Loucy (cell line): ENCODE data around the gene ADCY10.

Experiments
- H2AFZ ChIP-seq: fragments of 200-600 bp; sonication (generic); 2 replicates; pipeline ENCODE4 v1.6.0; 2016; ENCODE audit warnings: antibody characterized with exemption, mild to moderate bottlenecking, low read length, moderate library complexity
- H3F3A ChIP-seq: fragments of 200-600 bp; 2 replicates; pipeline ENCODE4 v1.6.0; 2016; ENCODE audit warnings: antibody characterized with exemption, low read depth, mild to moderate bottlenecking
- H3K27me3 ChIP-seq: fragments of 200-600 bp; sonication (generic); 2 replicates; pipeline ENCODE4 v1.6.1; 2014; ENCODE audit warnings: low read length, mild to moderate bottlenecking; ENCODE audit not compliant: insufficient read depth, poor library complexity, severe bottlenecking
- H3K36me3 ChIP-seq: fragments of 200-600 bp; sonication (generic); 2 replicates; pipeline ENCODE4 v1.6.1; 2016; ENCODE audit warnings: low read length; ENCODE audit not compliant: insufficient read depth
- H3K4me1 ChIP-seq: fragments of 200-600 bp; sonication (generic); 2 replicates; pipeline ENCODE4 v1.5.1; 2014; ENCODE audit warnings: low read length, mild to moderate bottlenecking; ENCODE audit not compliant: insufficient read depth, poor library complexity, severe bottlenecking
- H3K4me2 ChIP-seq: fragments of 200-600 bp; sonication (generic); 2 replicates; pipeline ENCODE4 v1.6.0; 2014; ENCODE audit warnings: antibody characterized with exemption, low read length, low read depth, mild to moderate bottlenecking; ENCODE audit not compliant: poor library complexity, severe bottlenecking
- H3K4me3 ChIP-seq: fragments of 200-600 bp; sonication (generic); 2 replicates; pipeline ENCODE4 v1.5.1; 2014; ENCODE audit warnings: low read length, mild to moderate bottlenecking, mixed read lengths; ENCODE audit not compliant: poor library complexity, severe bottlenecking
- H3K79me2 ChIP-seq: fragments of 200-600 bp; sonication (generic); 2 replicates; pipeline ENCODE4 v1.6.1; 2014; ENCODE audit warnings: low read length; ENCODE audit not compliant: insufficient read depth
- H3K9ac ChIP-seq: fragments of 200-600 bp; sonication (generic); 2 replicates; pipeline ENCODE4 v1.6.0; 2014; ENCODE audit warnings: mild to moderate bottlenecking, low read depth, low read length, moderate library complexity; ENCODE audit not compliant: poor library complexity, severe bottlenecking
- H3K9me2 ChIP-seq: fragments of 200-600 bp; sonication (generic); replicated peaks from 2 replicates; pipeline ENCODE4 v1.6.1; 2016; ENCODE audit warnings: low read depth, low read length, mixed read lengths
- H3K9me3 ChIP-seq: fragments of 200-600 bp; sonication (generic); 2 replicates; pipeline ENCODE4 v1.6.1; 2014; ENCODE audit warnings: mild to moderate bottlenecking, antibody characterized with exemption, low read length, low read depth; ENCODE audit not compliant: insufficient read depth
- H4K20me1 ChIP-seq: fragments of 200-600 bp; sonication (generic); 2 replicates; pipeline ENCODE4 v1.6.0; 2014; ENCODE audit warnings: antibody characterized with exemption, low read length, mild to moderate bottlenecking; ENCODE audit not compliant: insufficient read depth, poor library complexity, severe bottlenecking
- CTCF ChIP-seq: fragments of 200-600 bp; sonication (generic); conservative IDR thresholded peaks from 2 replicates; pipeline ENCODE4 v1.5.1; 2014; ENCODE audit warnings: mild to moderate bottlenecking, antibody characterized with exemption, low read length
- EZH2phosphoT487 ChIP-seq: fragments of 200-600 bp; IDR thresholded peaks from 2 replicates; pipeline ENCODE4 v1.6.1; 2018; ENCODE audit warnings: antibody characterized with exemption, mild to moderate bottlenecking, moderate library complexity, borderline replicate concordance

Gene ADCY10

GRCh38 chr1:167950569-167950968 is 36.6 kb upstream of the ADCY10 start:
- Histone ChIP-seq H3K4me1 (peaks cover 46% of the 10 kb centered on the region), H2AFZ (no peak overlapping the region), H3K27me3 (no peaks in the 10 kb centered on the region), H3K4me3 (no peak overlapping the region), H3K79me2 (peaks cover 62% of the 10 kb centered on the region), H3K9me3 (0 out of 2 replicates have a peak, but pooled peaks cover 3% of the 10 kb centered on the region), H4K20me1 (peaks cover 24% of the 10 kb centered on the region), H3K4me2 (peak overlapping the region; percentile 37), H3K9me2 (no peaks in the 10 kb centered on the region), H3K9ac (no peak overlapping the region), H3F3A (no peaks in the 10 kb centered on the region), H3K36me3 (peaks cover 30% of the 10 kb centered on the region)
- TF ChIP-seq CTCF (no peak), EZH2phosphoT487 (no peak)

- Histone ChIP-seq H4K20me1 (peaks cover 30% of the 10 kb centered on the region), H3K4me3 (no peak overlapping the region), H3K36me3 (peaks cover 22% of the 10 kb centered on the region), H2AFZ (no peak overlapping the region), H3K79me2 (peaks cover 64% of the 10 kb centered on the region), H3K9me3 (no peaks in the 10 kb centered on the region), H3F3A (no peaks in the 10 kb centered on the region), H3K4me1 (peaks cover 46% of the 10 kb centered on the region), H3K9ac (no peak overlapping the region), H3K9me2 (no peaks in the 10 kb centered on the region), H3K27me3 (no peaks in the 10 kb centered on the region), H3K4me2 (peak overlapping the region; percentile 37)
- TF ChIP-seq CTCF (no peak), EZH2phosphoT487 (no peak)
These were observed 35.9 kb upstream of the ADCY10 start for GRCh38 chr1:167949785-167950184.

- Histone ChIP-seq H3K36me3 (peaks cover 5% of the 10 kb centered on the region; the same call in 1 of the 2 replicates), H3K4me3 (no peak overlapping the region), H3K27me3 (no peaks in the 10 kb centered on the region), H3K9me2 (no peaks in the 10 kb centered on the region), H3K4me2 (peak overlapping the region; percentile 8), H3K4me1 (peaks cover 46% of the 10 kb centered on the region), H3K79me2 (peaks cover 82% of the 10 kb centered on the region), H4K20me1 (peaks cover 36% of the 10 kb centered on the region), H3F3A (no peaks in the 10 kb centered on the region), H3K9ac (no peak overlapping the region), H3K9me3 (no peaks in the 10 kb centered on the region), H2AFZ (no peak overlapping the region)
- no peak for TF ChIP-seq EZH2phosphoT487
These were observed 33.8 kb upstream of the ADCY10 start for GRCh38 chr1:167947733-167948132.

GRCh38 chr1:167943541-167943940 is 29.6 kb upstream of the ADCY10 start:
- TF ChIP-seq EZH2phosphoT487 (no peak), CTCF (no peak)
- no peak overlapping the region for H3K4me2 ChIP-seq
- no peaks in the 10 kb centered on the region for H3K9me3 ChIP-seq
- H2AFZ ChIP-seq: no peak overlapping the region
- peaks cover 45% of the 10 kb centered on the region for H3K4me1 ChIP-seq
- no peak overlapping the region for H3K9ac ChIP-seq
- 0 out of 2 replicates have a peak, but pooled peaks cover 2% of the 10 kb centered on the region for H3F3A ChIP-seq
- peaks cover 57% of the 10 kb centered on the region for H4K20me1 ChIP-seq
- H3K36me3 ChIP-seq: no peaks in the 10 kb centered on the region
- peaks cover 95% of the 10 kb centered on the region for H3K79me2 ChIP-seq
- H3K4me3 ChIP-seq: no peak overlapping the region
- no peaks in the 10 kb centered on the region for H3K9me2 ChIP-seq
- no peaks in the 10 kb centered on the region for H3K27me3 ChIP-seq
